ENCODE data around the gene STC2.

- TF ChIP-seq ATF2 (IDR thresholded peaks at IDR 0.05; ENCODE audit: low read length) (no peak), CBX5 (IDR thresholded peaks at IDR 0.05; ENCODE audit: low read depth) (no peak), WRNIP1 (IDR thresholded peaks at IDR 0.05; ENCODE audit: borderline replicate concordance, low read depth, low read length) (no peak), NFYB (IDR thresholded peaks at IDR 0.05; ENCODE audit: insufficient read depth, low read depth, low read length) (no peak), CTCF (IDR thresholded peaks at IDR 0.05 in 2 of 3, conservative IDR thresholded peaks at IDR 0.05 in 1 of 3; ENCODE audit: control insufficient read depth in 2 of 3, extremely low read depth in 1 of 3, insufficient read depth in 1 of 3, low read depth in 3 of 3, low read length in 3 of 3) (no peak), POLR2A (IDR thresholded peaks at IDR 0.05; ENCODE audit: low read depth, low read length) (no peak), BCL11A (IDR thresholded peaks at IDR 0.05; ENCODE audit: low read depth, low read length) (no peak), CREM (IDR thresholded peaks at IDR 0.05; ENCODE audit: low read depth) (no peak), CREB1 (IDR thresholded peaks at IDR 0.05; ENCODE audit: low read depth) (no peak), PRDM15 (CRISPR knock-in tag; IDR thresholded peaks at IDR 0.05) (no peak), SRF (IDR thresholded peaks at IDR 0.05; ENCODE audit: low read depth in 2 of 2, low read length in 2 of 2) (no peak)
Observed at GRCh38 chr5:173304591-173304988, 23.6 kb downstream of the STC2 start.

Data from GM12878 (cell line).